ENCODE data around the gene LGALS12. TPM values are rescaled to one million over a fixed set of nuclear protein-coding genes. Genes with fewer than 3 reads are reported as not detected.
A peak's percentile ranks its signal among the peaks of the same experiment; 100 is the strongest.

The LGALS12 gene
- total and polyA plus RNA-seq, 12 donors: 0.11 to 15.5 (median 0.41) TPM; not detected in 1

- Histone ChIP-seq H3K36me3 (replicated peaks in 1 of 2) (no peaks in the 10 kb centered on the region), H3K4me3 (peak overlapping the region in 3 of 4 donors; percentile 18 to 50 (median 32)), H3K27me3 (no peaks in the 10 kb centered on the region), H3K9me3 (replicated peaks in 1 of 3) (no peaks in the 10 kb centered on the region), H3K27ac (peak overlapping the region in 2 of 5 donors; percentile 29 to 38), H3K4me1 (replicated peaks in 1 of 2) (peaks cover 12 to 28% of the 10 kb centered on the region in 2 donors)
- no peak for DNase-seq
- intact Hi-C loops (cut with DNase I): no loop called here
- TF ChIP-seq POLR2A (IDR thresholded peaks at IDR 0.05) (no peak), CTCF (IDR thresholded peaks at IDR 0.05) (no peak)
- WGBS, 4 donors: 2% methylated on average over 13 of the region's 13 CpGs
Observed at GRCh38 chr11:63491240-63491587, 14.7 kb upstream of the LGALS12 start.

GRCh38 chr11:63491636-63492372, 14.1 kb upstream of the LGALS12 start:
- no peaks in the 10 kb centered on the region for H3K27me3 ChIP-seq
- H3K4me1 ChIP-seq (replicated peaks in 1 of 2): peaks cover 12 to 28% of the 10 kb centered on the region in 2 donors
- 37 to 48% (median 43%) methylated on average over 11 of the region's 11 CpGs for WGBS, 4 donors
- H3K9me3 ChIP-seq (replicated peaks in 1 of 3): no peaks in the 10 kb centered on the region
- DNase-seq: peak in 1 of 7 donors; percentile 58
- peak overlapping the region in 1 of 5 donors; percentile 38 for H3K27ac ChIP-seq
- H3K36me3 ChIP-seq (replicated peaks in 1 of 2): no peaks in the 10 kb centered on the region
- intact Hi-C loops (cut with DNase I): no loop called here
- peak overlapping the region in 2 of 4 donors; percentile 32 to 50 for H3K4me3 ChIP-seq
- TF ChIP-seq POLR2A (IDR thresholded peaks at IDR 0.05) (no peak), CTCF (IDR thresholded peaks at IDR 0.05) (no peak)

GRCh38 chr11:63492441-63492840, 13.4 kb upstream of the LGALS12 start:
- TF ChIP-seq POLR2A (IDR thresholded peaks at IDR 0.05): no peak
- no peak for TF ChIP-seq CTCF (IDR thresholded peaks at IDR 0.05)
- no peaks in the 10 kb centered on the region for H3K36me3 ChIP-seq (replicated peaks in 1 of 2)
- peaks cover 12 to 28% of the 10 kb centered on the region in 2 donors for H3K4me1 ChIP-seq (replicated peaks in 1 of 2)
- WGBS, 4 donors: 93 to 100% (median 98%) methylated on average over 1 of the region's 1 CpG
- H3K4me3 ChIP-seq: no peak overlapping the region
- DNase-seq: no peak
- no peak overlapping the region for H3K27ac ChIP-seq
- intact Hi-C loops (cut with DNase I): no loop called here
- H3K9me3 ChIP-seq (replicated peaks in 1 of 3): no peaks in the 10 kb centered on the region
- no peaks in the 10 kb centered on the region for H3K27me3 ChIP-seq

GRCh38 chr11:63493127-63493526, 12.8 kb upstream of the LGALS12 start:
- H3K36me3 ChIP-seq (replicated peaks in 1 of 2): no peaks in the 10 kb centered on the region
- no peak for DNase-seq
- 88 to 97% (median 94%) methylated on average over 1 of the region's 1 CpG for whole genome bisulfite sequencing, 4 donors
- intact Hi-C loops (cut with DNase I): no loop called here
- H3K9me3 ChIP-seq (replicated peaks in 1 of 3): no peaks in the 10 kb centered on the region
- H3K4me1 ChIP-seq (replicated peaks in 1 of 2): peaks cover 12 to 28% of the 10 kb centered on the region in 2 donors
- H3K27ac ChIP-seq: no peak overlapping the region
- TF ChIP-seq CTCF (IDR thresholded peaks at IDR 0.05) (no peak), POLR2A (IDR thresholded peaks at IDR 0.05) (no peak)
- H3K27me3 ChIP-seq: no peaks in the 10 kb centered on the region
- H3K4me3 ChIP-seq: no peak overlapping the region
